A172 (cell line): ENCODE results near the gene CYB5D1. TPM values are rescaled to one million over a fixed set of nuclear protein-coding genes. Genes with fewer than 3 reads are reported as not detected.

ENCODE experiments used
- total RNA-seq: library from RNA; depleted of rRNA; stranded (reverse); fragments of >200 nt; shearing (Covaris generic); gene quantifications from 2 replicates; pipeline ENCODE4 v1.2.3, GENCODE V29; 2014; rRNA removed

CYB5D1 gene
- total RNA-seq, 1 experiment from 2014 or later = 18.4 TPM

Other genes with a start within 250 kb of the CYB5D1 start
- 61.1 and 76.5 TPM in 2 replicates for gene FXR2, start 243.1 kb upstream of the CYB5D1 start, total RNA-seq
- 64.0 and 77.4 TPM in 2 replicates for gene SAT2, start 230.2 kb upstream of the CYB5D1 start, total RNA-seq
- gene SHBG, start 227.9 kb upstream of the CYB5D1 start, total RNA-seq = 2.8 TPM in 1 of 2 replicates, not detected in the other
- gene ATP1B2, start 207.1 kb upstream of the CYB5D1 start, total RNA-seq = not detected in 2 replicates
- gene TP53, start 170.5 kb upstream of the CYB5D1 start, total RNA-seq = 99.3 and 107 TPM in 2 replicates
- 26.0 and 27.4 TPM in 2 replicates for gene WRAP53, start 169.5 kb upstream of the CYB5D1 start, total RNA-seq
- 7.6 and 11.3 TPM in 2 replicates for gene EFNB3, start 152.8 kb upstream of the CYB5D1 start, total RNA-seq
- 0.17 TPM in 2 replicates for gene DNAH2, start 140.3 kb upstream of the CYB5D1 start, total RNA-seq
- 0.16 and 0.93 TPM in 2 replicates for gene KDM6B, start 23.8 kb upstream of the CYB5D1 start, total RNA-seq
- gene TMEM88, start 2.9 kb upstream of the CYB5D1 start, total RNA-seq = not detected in 2 replicates
- gene NAA38, start 444 bp upstream of the CYB5D1 start, total RNA-seq = 200 and 243 TPM in 2 replicates
- 89.2 and 104 TPM in 2 replicates for gene CHD3, start 30.8 kb downstream of the CYB5D1 start, total RNA-seq
- gene RNF227, start 58.3 kb downstream of the CYB5D1 start, total RNA-seq = 1.5 and 1.8 TPM in 2 replicates
- 0.38 and 0.55 TPM in 2 replicates for gene KCNAB3, start 71.9 kb downstream of the CYB5D1 start, total RNA-seq
- 54.2 and 64.2 TPM in 2 replicates for gene TRAPPC1, start 73.9 kb downstream of the CYB5D1 start, total RNA-seq
- 34.5 and 35.4 TPM in 2 replicates for gene CNTROB, start 74.2 kb downstream of the CYB5D1 start, total RNA-seq
- not detected in 2 replicates for gene GUCY2D, start 144.6 kb downstream of the CYB5D1 start, total RNA-seq
- 0.14 TPM in 1 of 2 replicates, not detected in the other for gene ALOX15B, start 181.1 kb downstream of the CYB5D1 start, total RNA-seq
- gene ALOX12B, start 229.7 kb downstream of the CYB5D1 start, total RNA-seq = not detected in 2 replicates